ENCODE data around the gene FAM3A.

DNA sequence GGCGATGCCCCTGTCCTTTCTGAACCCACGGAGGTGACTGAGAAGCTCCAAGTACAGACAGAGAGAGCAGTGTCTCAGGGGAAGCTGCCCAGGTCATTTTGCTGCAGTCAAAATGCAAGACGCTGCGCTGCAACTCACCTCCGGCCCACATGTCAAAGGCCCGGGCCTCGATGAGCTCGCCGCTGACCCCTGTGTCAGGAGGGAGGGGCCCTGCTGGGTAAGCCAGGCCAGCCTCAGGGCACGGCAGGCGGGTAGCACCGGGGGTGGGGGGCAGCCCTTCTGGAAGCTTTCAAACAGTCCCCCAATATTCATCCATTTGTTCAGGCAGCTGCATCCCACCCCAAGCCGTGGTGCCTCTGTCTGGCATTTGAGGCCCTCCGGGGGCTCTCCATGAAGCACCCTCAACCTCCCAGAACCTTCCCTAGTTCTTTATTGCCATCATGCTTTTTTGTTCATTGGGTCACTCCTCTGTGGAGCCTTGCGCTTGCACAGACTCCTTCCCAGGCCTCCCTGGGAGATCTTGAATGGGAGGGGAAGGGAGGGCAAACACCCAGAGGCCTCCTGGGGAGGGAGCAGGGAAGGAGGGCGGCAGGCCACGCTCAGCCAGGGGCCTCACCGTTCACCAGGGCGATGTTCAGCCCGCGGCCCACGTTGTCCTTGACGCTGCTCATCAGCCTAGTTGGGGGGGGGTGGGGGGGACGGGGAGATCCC lies 8.2 kb downstream of the FAM3A start:
- no peak for TF ChIP-seq EZH2 (IDR thresholded peaks at IDR 0.05)
- TF ChIP-seq POLR2A (IDR thresholded peaks at IDR 0.05; ENCODE audit: borderline replicate concordance, extremely low read depth, insufficient read depth, insufficient read length) = no peak
- no peak for TF ChIP-seq EZH2phosphoT487 (IDR thresholded peaks at IDR 0.05; ENCODE audit: borderline replicate concordance)
- TF ChIP-seq, protein P1, sequence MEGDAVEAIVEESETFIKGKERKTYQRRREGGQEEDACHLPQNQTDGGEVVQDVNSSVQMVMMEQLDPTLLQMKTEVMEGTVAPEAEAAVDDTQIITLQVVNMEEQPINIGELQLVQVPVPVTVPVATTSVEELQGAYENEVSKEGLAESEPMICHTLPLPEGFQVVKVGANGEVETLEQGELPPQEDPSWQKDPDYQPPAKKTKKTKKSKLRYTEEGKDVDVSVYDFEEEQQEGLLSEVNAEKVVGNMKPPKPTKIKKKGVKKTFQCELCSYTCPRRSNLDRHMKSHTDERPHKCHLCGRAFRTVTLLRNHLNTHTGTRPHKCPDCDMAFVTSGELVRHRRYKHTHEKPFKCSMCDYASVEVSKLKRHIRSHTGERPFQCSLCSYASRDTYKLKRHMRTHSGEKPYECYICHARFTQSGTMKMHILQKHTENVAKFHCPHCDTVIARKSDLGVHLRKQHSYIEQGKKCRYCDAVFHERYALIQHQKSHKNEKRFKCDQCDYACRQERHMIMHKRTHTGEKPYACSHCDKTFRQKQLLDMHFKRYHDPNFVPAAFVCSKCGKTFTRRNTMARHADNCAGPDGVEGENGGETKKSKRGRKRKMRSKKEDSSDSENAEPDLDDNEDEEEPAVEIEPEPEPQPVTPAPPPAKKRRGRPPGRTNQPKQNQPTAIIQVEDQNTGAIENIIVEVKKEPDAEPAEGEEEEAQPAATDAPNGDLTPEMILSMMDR (IDR thresholded peaks at IDR 0.05 in 2 of 3, conservative IDR thresholded peaks at IDR 0.05 in 1 of 3; ENCODE audit: borderline replicate concordance in 1 of 3, insufficient read depth in 1 of 3, low read depth in 2 of 3, low read length in 2 of 3) = no peak
- no peak for TF ChIP-seq SIN3A (IDR thresholded peaks at IDR 0.05; ENCODE audit: low read depth)
- TF ChIP-seq POLR2AphosphoS5 (IDR thresholded peaks at IDR 0.05; ENCODE audit: low read depth, low read length) = no peak
- TF ChIP-seq RAD21 (IDR thresholded peaks at IDR 0.05; ENCODE audit: low read depth) = no peak
- TF ChIP-seq CEBPB (IDR thresholded peaks at IDR 0.05; ENCODE audit: low read depth) = no peak
- TF ChIP-seq ZFX (IDR thresholded peaks at IDR 0.05) = no peak
- TF ChIP-seq, protein P2, sequence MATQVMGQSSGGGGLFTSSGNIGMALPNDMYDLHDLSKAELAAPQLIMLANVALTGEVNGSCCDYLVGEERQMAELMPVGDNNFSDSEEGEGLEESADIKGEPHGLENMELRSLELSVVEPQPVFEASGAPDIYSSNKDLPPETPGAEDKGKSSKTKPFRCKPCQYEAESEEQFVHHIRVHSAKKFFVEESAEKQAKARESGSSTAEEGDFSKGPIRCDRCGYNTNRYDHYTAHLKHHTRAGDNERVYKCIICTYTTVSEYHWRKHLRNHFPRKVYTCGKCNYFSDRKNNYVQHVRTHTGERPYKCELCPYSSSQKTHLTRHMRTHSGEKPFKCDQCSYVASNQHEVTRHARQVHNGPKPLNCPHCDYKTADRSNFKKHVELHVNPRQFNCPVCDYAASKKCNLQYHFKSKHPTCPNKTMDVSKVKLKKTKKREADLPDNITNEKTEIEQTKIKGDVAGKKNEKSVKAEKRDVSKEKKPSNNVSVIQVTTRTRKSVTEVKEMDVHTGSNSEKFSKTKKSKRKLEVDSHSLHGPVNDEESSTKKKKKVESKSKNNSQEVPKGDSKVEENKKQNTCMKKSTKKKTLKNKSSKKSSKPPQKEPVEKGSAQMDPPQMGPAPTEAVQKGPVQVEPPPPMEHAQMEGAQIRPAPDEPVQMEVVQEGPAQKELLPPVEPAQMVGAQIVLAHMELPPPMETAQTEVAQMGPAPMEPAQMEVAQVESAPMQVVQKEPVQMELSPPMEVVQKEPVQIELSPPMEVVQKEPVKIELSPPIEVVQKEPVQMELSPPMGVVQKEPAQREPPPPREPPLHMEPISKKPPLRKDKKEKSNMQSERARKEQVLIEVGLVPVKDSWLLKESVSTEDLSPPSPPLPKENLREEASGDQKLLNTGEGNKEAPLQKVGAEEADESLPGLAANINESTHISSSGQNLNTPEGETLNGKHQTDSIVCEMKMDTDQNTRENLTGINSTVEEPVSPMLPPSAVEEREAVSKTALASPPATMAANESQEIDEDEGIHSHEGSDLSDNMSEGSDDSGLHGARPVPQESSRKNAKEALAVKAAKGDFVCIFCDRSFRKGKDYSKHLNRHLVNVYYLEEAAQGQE (IDR thresholded peaks at IDR 0.05; ENCODE audit: low read depth) = no peak
- no peak for TF ChIP-seq SP1 (IDR thresholded peaks at IDR 0.05; ENCODE audit: low read depth)
- TF ChIP-seq, protein P3, sequence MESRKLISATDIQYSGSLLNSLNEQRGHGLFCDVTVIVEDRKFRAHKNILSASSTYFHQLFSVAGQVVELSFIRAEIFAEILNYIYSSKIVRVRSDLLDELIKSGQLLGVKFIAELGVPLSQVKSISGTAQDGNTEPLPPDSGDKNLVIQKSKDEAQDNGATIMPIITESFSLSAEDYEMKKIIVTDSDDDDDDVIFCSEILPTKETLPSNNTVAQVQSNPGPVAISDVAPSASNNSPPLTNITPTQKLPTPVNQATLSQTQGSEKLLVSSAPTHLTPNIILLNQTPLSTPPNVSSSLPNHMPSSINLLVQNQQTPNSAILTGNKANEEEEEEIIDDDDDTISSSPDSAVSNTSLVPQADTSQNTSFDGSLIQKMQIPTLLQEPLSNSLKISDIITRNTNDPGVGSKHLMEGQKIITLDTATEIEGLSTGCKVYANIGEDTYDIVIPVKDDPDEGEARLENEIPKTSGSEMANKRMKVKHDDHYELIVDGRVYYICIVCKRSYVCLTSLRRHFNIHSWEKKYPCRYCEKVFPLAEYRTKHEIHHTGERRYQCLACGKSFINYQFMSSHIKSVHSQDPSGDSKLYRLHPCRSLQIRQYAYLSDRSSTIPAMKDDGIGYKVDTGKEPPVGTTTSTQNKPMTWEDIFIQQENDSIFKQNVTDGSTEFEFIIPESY (IDR thresholded peaks at IDR 0.05; ENCODE audit: extremely low read depth, insufficient replicate concordance, low read length) = no peak
